ENCODE results near the gene ESRP2.

GRCh38 chr16:68275611-68276191, 39.8 kb upstream of the ESRP2 start:
- no peak for TF ChIP-seq CTCF (IDR thresholded peaks at IDR 0.05; ENCODE audit: low read depth, low read length, poor library complexity, severe bottlenecking)
- no peak for TF ChIP-seq EZH2phosphoT487 (IDR thresholded peaks at IDR 0.05; ENCODE audit: borderline replicate concordance, low read length)
